Transverse colon (tissue), 4 donors: ENCODE measurements around the gene OR2T10. TPM values are rescaled to one million over a fixed set of nuclear protein-coding genes. Genes with fewer than 3 reads are reported as not detected.
"Not testable (repeated sequence)": the region's sequence is repeated elsewhere in the genome, so short reads cannot be mapped to it uniquely, and the experiment has no call there.

Experiments used
- DNase-seq: peaks from one replicate; pipeline ENCODE4 v3.0.0-alpha.2; 2019
- H3K27ac ChIP-seq, 4 donors: fragments of 200-600 bp; sonication (generic); 2 replicates each; pipeline ENCODE4 v1.5.1; 2016 to 2018; ENCODE audit warnings: inconsistent platforms in 4 of 4
- H3K27me3 ChIP-seq: fragments of 200-600 bp; sonication (generic); 2 replicates; pipeline ENCODE4 v1.5.1; 2017; ENCODE audit warnings: inconsistent platforms
- H3K36me3 ChIP-seq, 4 donors: fragments of 200-600 bp; sonication (generic); 2 replicates each; pipeline ENCODE4 v1.5.1; 2017 to 2019; ENCODE audit warnings: inconsistent platforms in 4 of 4
- H3K4me1 ChIP-seq, 4 donors: fragments of 200-600 bp; sonication (generic); 2 replicates each; pipeline ENCODE4 v1.5.1; 2017 to 2020; ENCODE audit warnings: inconsistent platforms in 4 of 4
- H3K4me3 ChIP-seq, 4 donors: fragments of 200-600 bp; sonication (generic); 1 replicate in 1 of 4; 2 replicates in 3 of 4; pipeline versions ENCODE4 v1.5.1 to v1.6.1; 2017 to 2019; ENCODE audit warnings: inconsistent platforms in 4 of 4
- H3K9me3 ChIP-seq, 2 donors: fragments of 200-600 bp; sonication (generic); 2 replicates each; pipeline ENCODE4 v1.5.1; 2017 to 2019; ENCODE audit warnings: inconsistent platforms in 2 of 2
- WGBS, 2 donors: methylation state at CpG; one replicate each; pipeline ENCODE4 v1.1.5; 2018; ENCODE audit warnings: low coverage in 1 of 2; 5-methylcytosine and 5-hydroxymethylcytosine counted together
- in situ Hi-C, 4 donors: fragments of 200-750 bp; cut with MboI; loops; one replicate each; pipeline versions ENCODE4 v1.15.0 to v1.15.1; 2017; ENCODE audit warnings: low sequenced_read_pairs in 3 of 4, low pct_ligation_motif_present in 1 of 4, low pct_unique_long_range_greater_than_20kb in 1 of 4
- intact Hi-C: fragments of 100-400 bp; cut with DNase I; formaldehyde crosslinking; loops from one replicate; pipeline ENCODE4 v1.15.1; 2023; ENCODE audit warnings: low total_unique reads
- small RNA-seq, 4 donors: library from RNA; depleted of rRNA; stranded (forward); fragments of <200 nt; gene quantifications; one replicate each; pipeline ENCODE3, GENCODE V24; 2016
- total RNA-seq, 4 donors: library from RNA; depleted of rRNA; stranded (reverse); fragments of >200 nt; gene quantifications; one replicate each; pipeline ENCODE4 v1.1.0, GENCODE V29; 2016

The OR2T10 gene
- total RNA-seq, 4 donors from 2014 or later, result not detected

DNA sequence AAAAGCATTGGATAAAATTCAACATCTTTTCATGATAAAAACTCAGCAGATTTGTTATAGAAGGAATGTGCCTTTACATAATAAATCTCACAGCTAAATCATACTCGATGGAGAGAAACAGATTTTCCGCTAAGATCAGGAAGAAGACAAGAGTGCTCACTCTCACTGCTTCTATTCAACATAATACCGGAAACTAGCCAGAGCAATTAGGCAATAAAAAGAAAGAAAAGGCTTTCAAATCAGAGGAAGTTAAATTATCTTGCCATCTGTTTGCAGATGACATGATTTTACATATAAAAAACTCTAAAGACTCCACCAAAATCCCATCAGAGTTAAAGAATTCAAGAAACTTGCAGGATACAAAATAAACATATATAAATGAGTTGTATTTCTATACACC lies 26.7 kb downstream of the OR2T10 start:
- in situ Hi-C loops, DNase-seq, H3K27me3 ChIP-seq, H3K36me3 ChIP-seq, H3K4me3 ChIP-seq, H3K9me3 ChIP-seq, intact Hi-C loops, H3K27ac ChIP-seq, H3K4me1 ChIP-seq: not testable (repeated sequence)
- 53 to 60% methylated on average over 3 of the region's 3 CpGs for WGBS, 2 donors

- H3K27me3 ChIP-seq, H3K9me3 ChIP-seq, H3K36me3 ChIP-seq, H3K4me3 ChIP-seq, in situ Hi-C loops, H3K4me1 ChIP-seq, intact Hi-C loops, DNase-seq, H3K27ac ChIP-seq: not testable (repeated sequence)
- whole genome bisulfite sequencing, 2 donors, result 14% methylated on average over 2 of the region's 2 CpGs
These were observed 28.5 kb downstream of the OR2T10 start for GRCh38 chr1:248569049-248569448.

DNA sequence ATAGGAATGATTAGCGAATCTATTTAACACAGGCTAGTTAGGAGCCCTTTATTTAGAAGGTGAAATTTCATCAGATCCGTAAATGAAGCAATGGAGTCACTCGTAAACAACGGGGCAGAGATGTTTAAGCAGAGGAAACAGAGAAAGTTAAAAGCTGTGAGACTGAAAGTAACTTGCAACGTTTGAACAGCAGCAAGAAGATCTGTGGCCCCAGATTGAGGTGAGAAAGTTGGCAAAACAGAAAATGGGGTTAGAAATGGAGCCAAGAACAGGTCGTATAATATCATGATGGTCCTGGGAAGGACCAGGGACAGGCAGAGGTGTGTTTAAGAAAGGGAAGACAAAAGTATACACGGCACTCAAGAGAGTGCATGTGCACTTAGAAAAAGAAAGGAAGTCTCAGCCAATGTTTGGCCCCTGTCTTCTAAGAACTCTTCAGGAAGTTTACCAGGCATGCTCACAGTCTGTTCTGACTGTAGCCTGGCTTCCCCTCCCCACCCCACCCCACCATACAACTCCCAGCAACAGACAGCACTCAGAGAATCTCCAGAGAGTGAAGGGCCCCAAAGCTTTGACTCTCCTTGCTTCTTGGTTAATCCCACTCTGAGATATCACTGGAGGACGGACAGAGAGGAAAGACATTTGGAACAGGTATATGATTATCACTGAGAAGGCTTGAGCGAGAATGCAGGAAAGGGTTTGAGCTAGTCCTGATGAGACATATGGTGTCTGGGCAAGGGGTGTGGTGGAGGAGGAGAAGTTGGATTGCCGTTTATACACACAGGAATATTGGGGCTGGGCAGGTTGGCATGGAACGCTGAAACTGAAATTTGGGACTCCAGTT lies 31.7 kb downstream of the OR2T10 start:
- WGBS, 2 donors, result 58 to 62% methylated on average over 10 to 11 of the region's 11 CpGs
- H3K36me3 ChIP-seq, intact Hi-C loops, DNase-seq, H3K4me3 ChIP-seq, H3K27me3 ChIP-seq, H3K4me1 ChIP-seq, H3K9me3 ChIP-seq, H3K27ac ChIP-seq, in situ Hi-C loops: not testable (repeated sequence)

DNA sequence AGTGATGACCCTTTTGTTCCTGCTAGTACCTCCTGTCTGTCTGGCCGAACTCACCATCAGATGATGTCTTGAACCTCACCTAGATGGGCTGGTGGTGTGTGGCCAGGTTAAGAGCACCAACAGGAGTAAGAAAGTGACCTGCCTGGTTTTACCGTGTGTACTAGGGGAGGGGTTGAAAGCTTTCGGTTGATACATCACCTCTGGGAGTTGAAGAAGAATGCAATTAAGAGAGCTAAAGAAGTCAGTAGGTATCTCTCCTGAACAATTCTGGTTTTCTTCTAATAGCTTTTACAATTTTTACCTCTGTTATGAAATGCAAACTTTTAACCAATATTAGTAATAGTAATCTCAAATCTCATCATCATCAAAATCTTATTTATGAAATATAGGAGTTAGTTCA lies 34.8 kb downstream of the OR2T10 start, which contains the start of gene OR2T29:
Gene OR2T29 (minus strand): TSS at position 101 of the 400 bp plus-strand sequence. CDS start 3,281 bp downstream, outside the sequence.
- H3K27me3 ChIP-seq, intact Hi-C loops, H3K4me1 ChIP-seq, H3K36me3 ChIP-seq, H3K27ac ChIP-seq, in situ Hi-C loops, H3K9me3 ChIP-seq, DNase-seq, H3K4me3 ChIP-seq: not testable (repeated sequence)
- WGBS, 2 donors, result 82% methylated on average over 3 of the region's 3 CpGs; no CpG with 5 or more reads in 1 of the 2 donors

DNA sequence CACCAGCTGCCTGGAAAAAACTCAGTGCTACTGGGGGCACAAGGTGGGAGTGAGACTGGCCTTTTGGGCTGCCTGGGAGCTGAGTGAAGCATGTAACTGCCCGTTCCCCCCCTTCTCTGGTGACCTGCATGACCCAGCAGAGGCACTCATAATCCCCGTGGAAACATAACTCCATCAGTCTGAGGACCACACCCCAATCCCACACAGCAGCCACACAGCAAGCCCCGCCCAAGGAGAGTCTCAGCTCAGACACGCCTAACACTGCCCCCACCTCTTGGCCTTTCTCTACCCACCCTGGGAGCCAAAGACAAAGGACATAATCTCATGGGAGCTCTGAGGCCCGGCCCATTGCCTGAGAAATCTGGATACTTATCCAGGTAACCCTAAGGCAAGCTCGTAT lies 46.5 kb downstream of the OR2T10 start:
- H3K4me1 ChIP-seq, H3K27ac ChIP-seq, in situ Hi-C loops, H3K4me3 ChIP-seq, H3K36me3 ChIP-seq, intact Hi-C loops, H3K27me3 ChIP-seq, DNase-seq, H3K9me3 ChIP-seq: not testable (repeated sequence)
- WGBS, 2 donors, result no CpG with 5 or more reads among the region's 6 CpGs

DNA sequence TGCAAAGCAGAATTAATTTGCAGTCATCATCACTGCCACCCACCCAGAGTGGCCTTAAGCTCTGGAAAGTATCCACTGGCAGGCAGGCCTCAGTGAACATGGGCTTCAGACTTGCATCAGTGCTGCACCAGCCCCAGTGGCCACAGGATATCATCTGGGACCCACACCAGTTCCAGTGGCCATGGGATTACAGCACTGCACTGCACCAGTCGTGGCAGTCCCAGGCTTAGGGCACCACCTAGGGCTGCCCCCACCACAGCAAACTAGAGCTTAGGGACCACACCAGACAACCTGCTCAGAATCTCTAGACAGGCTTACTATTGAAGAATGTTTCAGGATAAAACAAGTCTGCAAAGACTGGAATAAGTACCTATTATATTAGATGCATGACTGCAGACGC lies 50.1 kb downstream of the OR2T10 start:
- H3K27ac ChIP-seq, H3K4me3 ChIP-seq, intact Hi-C loops, H3K36me3 ChIP-seq, in situ Hi-C loops, DNase-seq, H3K4me1 ChIP-seq, H3K27me3 ChIP-seq, H3K9me3 ChIP-seq: not testable (repeated sequence)
- whole genome bisulfite sequencing, 2 donors, result no CpG with 5 or more reads among the region's 2 CpGs

Small RNAs within 50 kb of the gene (small RNA-seq; reads per million reads assigned to genes)
- 0 reads per million in 4 donors for gene RF00019

Other genes starting within 250 kb of the OR2T10 start
- not detected for gene OR14C36, start 248.9 kb downstream of the OR2T10 start, total RNA-seq
- not detected for gene OR2T4, start 236.0 kb downstream of the OR2T10 start, total RNA-seq
- gene OR2T6, start 222.0 kb downstream of the OR2T10 start, total RNA-seq, result not detected
- gene OR2T1, start 194.7 kb downstream of the OR2T10 start, total RNA-seq, result not detected
- not detected for gene OR2T2, start 152.1 kb downstream of the OR2T10 start, total RNA-seq
- gene OR2T3, start 124.3 kb downstream of the OR2T10 start, total RNA-seq, result not detected
- gene OR2T5, start 109.1 kb downstream of the OR2T10 start, total RNA-seq, result not detected
- not detected for gene OR2G6, start 89.6 kb downstream of the OR2T10 start, total RNA-seq
- gene OR2T29, start 34.9 kb downstream of the OR2T10 start, total RNA-seq, result not detected
- gene OR2T34, start 22.9 kb downstream of the OR2T10 start, total RNA-seq, result not detected
- gene OR2T11, start 37.4 kb upstream of the OR2T10 start, total RNA-seq, result not detected
- not detected for gene OR2T35, start 47.6 kb upstream of the OR2T10 start, total RNA-seq
- not detected for gene OR2T27, start 57.8 kb upstream of the OR2T10 start, total RNA-seq
- gene OR14I1, start 105.1 kb upstream of the OR2T10 start, total RNA-seq, result not detected
- gene LYPD8, start 158.1 kb upstream of the OR2T10 start, total RNA-seq, result 100 to 1,000 TPM in 3 of 4 donors, 10 to 100 TPM in 1; 21.9 to 719 (median 565) TPM
- 10 to 100 TPM; 28.1 to 36.2 (median 31.4) TPM for gene SH3BP5L, start 228.2 kb upstream of the OR2T10 start, total RNA-seq
- 10 to 100 TPM; 34.8 to 53.1 (median 44.7) TPM for gene ZNF672, start 240.5 kb upstream of the OR2T10 start, total RNA-seq